ENCODE data around the gene ARHGAP26. TPM values are rescaled to one million over a fixed set of nuclear protein-coding genes. Genes with fewer than 3 reads are reported as not detected.

ARHGAP26 gene
- total RNA-seq, 1 donor from 2014 or later = 18.7 TPM

GRCh38 chr5:142772446-142773293 is 2.5 kb downstream of the ARHGAP26 start:
- no peak overlapping the region for H3K27ac Mint-ChIP-seq
- H3K4me3 Mint-ChIP-seq = peak overlapping the region; percentile 94
- no peak for DNase-seq (ENCODE audit: extremely low spot score, unreplicated experiment)
- H3K4me1 Mint-ChIP-seq (ENCODE audit: unreplicated experiment) = peaks cover 7% of the 10 kb centered on the region
- H3K36me3 Mint-ChIP-seq = no peaks in the 10 kb centered on the region
- no peak for TF ChIP-seq CTCF (conservative IDR thresholded peaks at IDR 0.05)
- H3K27me3 Mint-ChIP-seq = peaks cover 29% of the 10 kb centered on the region
- H3K9me3 Mint-ChIP-seq = no peaks in the 10 kb centered on the region

GRCh38 chr5:142777099-142777498 is 6.9 kb downstream of the ARHGAP26 start:
- no peaks in the 10 kb centered on the region for H3K36me3 Mint-ChIP-seq
- H3K9me3 Mint-ChIP-seq = no peaks in the 10 kb centered on the region
- H3K4me3 Mint-ChIP-seq = no peak overlapping the region
- H3K27ac Mint-ChIP-seq = no peak overlapping the region
- DNase-seq (ENCODE audit: extremely low spot score, unreplicated experiment) = no peak
- TF ChIP-seq CTCF (conservative IDR thresholded peaks at IDR 0.05) = no peak
- H3K4me1 Mint-ChIP-seq (ENCODE audit: unreplicated experiment) = peaks cover 19% of the 10 kb centered on the region
- peaks cover 18% of the 10 kb centered on the region for H3K27me3 Mint-ChIP-seq

DNA sequence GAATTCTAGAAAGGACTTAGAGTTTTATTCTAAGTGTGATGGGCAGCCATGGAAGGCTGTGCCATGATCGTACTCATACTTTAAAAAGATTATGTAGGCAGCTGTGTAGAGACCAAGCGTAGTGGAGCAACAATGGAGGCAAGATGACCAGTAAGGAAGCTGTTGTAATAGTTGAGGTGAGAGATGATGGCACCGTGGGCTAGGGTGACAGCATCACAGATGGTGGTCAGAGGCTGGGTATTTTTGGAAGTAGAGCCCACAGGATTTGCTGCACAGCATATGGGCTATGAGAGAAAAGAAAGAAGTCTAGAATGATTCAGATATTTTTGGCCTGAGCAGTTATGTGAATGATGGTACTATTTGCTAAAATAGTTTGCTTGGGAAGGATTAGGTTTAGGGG is 7.7 kb downstream of the ARHGAP26 start:
- peaks cover 20% of the 10 kb centered on the region for H3K4me1 Mint-ChIP-seq (ENCODE audit: unreplicated experiment)
- H3K9me3 Mint-ChIP-seq = no peaks in the 10 kb centered on the region
- TF ChIP-seq CTCF (conservative IDR thresholded peaks at IDR 0.05) = no peak
- no peak overlapping the region for H3K27ac Mint-ChIP-seq
- H3K4me3 Mint-ChIP-seq = no peak overlapping the region
- no peaks in the 10 kb centered on the region for H3K36me3 Mint-ChIP-seq
- H3K27me3 Mint-ChIP-seq = peaks cover 14% of the 10 kb centered on the region
- DNase-seq (ENCODE audit: extremely low spot score, unreplicated experiment) = no peak

DNA sequence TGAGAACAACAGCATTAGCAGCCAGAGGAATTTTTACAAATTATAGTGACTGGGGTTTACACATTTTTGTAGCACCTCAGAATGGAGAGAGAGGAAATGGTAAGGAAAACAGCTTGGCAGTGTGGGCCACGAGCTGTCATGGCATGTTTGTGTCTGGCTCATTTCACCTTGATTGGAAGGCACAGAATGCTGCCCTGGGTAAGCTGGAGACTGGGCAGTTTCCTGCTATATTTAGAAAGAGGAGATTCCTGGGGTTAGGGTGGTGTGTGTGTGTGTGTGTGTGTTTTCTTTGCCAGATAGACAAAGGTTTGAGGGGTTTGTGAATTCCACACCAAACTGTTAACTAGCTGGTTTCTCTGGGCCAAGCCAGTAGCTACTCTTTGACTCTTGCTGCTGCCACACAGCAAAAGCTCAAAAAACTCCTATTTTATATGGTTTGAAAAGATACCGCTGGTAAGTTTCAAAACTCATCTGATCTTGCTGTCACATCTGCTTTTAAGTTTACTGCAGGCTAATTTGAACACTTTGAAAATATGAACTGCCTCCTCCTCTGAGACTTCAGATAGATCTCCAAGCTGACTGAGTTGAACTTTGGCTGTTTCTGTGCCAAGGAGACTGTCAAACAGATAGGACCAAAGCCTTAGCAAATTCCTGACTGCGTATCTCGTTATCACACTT is 9.1 kb downstream of the ARHGAP26 start:
- H3K27me3 Mint-ChIP-seq = peaks cover 5% of the 10 kb centered on the region
- no peak for DNase-seq (ENCODE audit: extremely low spot score, unreplicated experiment)
- H3K4me1 Mint-ChIP-seq (ENCODE audit: unreplicated experiment) = peaks cover 35% of the 10 kb centered on the region
- H3K9me3 Mint-ChIP-seq = no peaks in the 10 kb centered on the region
- no peak overlapping the region for H3K27ac Mint-ChIP-seq
- H3K36me3 Mint-ChIP-seq = no peaks in the 10 kb centered on the region
- no peak overlapping the region for H3K4me3 Mint-ChIP-seq
- no peak for TF ChIP-seq CTCF (conservative IDR thresholded peaks at IDR 0.05)

GRCh38 chr5:142780871-142781270 is 10.7 kb downstream of the ARHGAP26 start:
- no peak overlapping the region for H3K4me3 Mint-ChIP-seq
- no peak overlapping the region for H3K27ac Mint-ChIP-seq
- H3K36me3 Mint-ChIP-seq = no peaks in the 10 kb centered on the region
- TF ChIP-seq CTCF (conservative IDR thresholded peaks at IDR 0.05) = no peak
- H3K27me3 Mint-ChIP-seq = no peaks in the 10 kb centered on the region
- H3K9me3 Mint-ChIP-seq = no peaks in the 10 kb centered on the region
- peaks cover 39% of the 10 kb centered on the region for H3K4me1 Mint-ChIP-seq (ENCODE audit: unreplicated experiment)
- no peak for DNase-seq (ENCODE audit: extremely low spot score, unreplicated experiment)

Data from type B pancreatic cell (in vitro differentiated cells).